ENCODE measurements around the gene SLC13A4.

Gene SLC13A4

DNA sequence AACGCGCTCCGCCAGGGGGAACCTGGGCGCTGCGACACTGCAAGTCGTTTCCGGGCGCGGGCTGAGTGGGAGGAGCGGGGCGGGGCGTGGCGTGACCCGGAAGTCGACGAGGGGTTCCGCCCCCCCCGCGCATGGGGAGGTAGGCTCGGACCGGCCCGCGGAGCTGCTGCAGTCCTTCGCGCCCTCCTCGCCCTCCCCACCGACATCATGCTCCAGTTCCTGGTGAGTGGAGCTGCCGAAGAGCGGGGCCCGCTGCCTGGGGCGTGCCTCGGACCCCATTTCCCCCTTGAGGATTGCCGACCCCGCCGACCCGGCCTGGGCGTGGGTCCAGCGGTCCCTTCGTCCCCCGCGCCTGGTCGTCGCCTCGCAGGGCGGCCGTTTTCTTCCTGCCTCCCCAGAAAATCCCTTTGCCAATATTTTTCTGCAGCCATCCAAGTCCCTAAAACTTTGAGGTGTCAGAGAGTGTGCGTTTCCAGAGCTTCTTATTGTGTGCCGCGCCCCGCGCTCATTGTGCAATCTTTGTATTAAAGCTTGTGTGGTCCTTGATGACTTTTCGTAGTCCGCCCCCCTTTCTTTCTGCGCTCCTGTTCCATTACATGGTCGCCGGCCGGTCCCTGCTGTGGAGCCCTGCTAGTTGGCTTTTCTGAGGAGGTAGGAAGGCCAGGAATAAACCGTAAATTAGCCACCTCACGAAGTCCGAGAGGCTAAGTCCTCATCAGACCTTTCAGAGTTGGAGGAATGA is 65.4 kb downstream of the SLC13A4 start, which contains the start of gene STMP1:
Gene STMP1, plus strand, starts transcription at position 142 of the 742 bp plus-strand sequence.
- POLR2A ChIA-PET: interaction anchor here (0.7 to 1.1 kb wide), 2 partner anchors 15 to 30 kb away, joined by 3 to 5 read pairs; no protein-coding TSS in a partner anchor

DNA sequence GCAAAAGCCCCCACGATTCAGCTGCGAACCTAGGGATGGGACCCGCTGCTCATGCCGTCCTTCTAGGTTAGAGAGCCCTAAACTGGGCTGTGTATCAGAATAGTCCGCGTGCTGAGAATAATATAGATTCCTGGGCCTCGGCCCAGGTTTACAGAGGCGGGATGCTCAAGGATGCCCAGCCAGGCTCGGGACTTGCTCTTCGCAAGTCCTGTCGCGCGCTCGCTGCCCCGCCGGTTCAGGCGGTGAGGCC is 65.9 kb downstream of the SLC13A4 start:
- ChIA-PET CTCF (interaction anchor here (0.6 to 14.4 kb wide), 17 partner anchors 8 to 388 kb away, joined by 3 to 109 read pairs (median 3); no protein-coding TSS in a partner anchor), POLR2A (interaction anchor here (0.7 to 1.1 kb wide), 2 partner anchors 15 to 29 kb away, joined by 3 to 5 read pairs; no protein-coding TSS in a partner anchor)
- no peak for DNase-seq (ENCODE audit: extremely low spot score)
- TF ChIP-seq, protein P1, sequence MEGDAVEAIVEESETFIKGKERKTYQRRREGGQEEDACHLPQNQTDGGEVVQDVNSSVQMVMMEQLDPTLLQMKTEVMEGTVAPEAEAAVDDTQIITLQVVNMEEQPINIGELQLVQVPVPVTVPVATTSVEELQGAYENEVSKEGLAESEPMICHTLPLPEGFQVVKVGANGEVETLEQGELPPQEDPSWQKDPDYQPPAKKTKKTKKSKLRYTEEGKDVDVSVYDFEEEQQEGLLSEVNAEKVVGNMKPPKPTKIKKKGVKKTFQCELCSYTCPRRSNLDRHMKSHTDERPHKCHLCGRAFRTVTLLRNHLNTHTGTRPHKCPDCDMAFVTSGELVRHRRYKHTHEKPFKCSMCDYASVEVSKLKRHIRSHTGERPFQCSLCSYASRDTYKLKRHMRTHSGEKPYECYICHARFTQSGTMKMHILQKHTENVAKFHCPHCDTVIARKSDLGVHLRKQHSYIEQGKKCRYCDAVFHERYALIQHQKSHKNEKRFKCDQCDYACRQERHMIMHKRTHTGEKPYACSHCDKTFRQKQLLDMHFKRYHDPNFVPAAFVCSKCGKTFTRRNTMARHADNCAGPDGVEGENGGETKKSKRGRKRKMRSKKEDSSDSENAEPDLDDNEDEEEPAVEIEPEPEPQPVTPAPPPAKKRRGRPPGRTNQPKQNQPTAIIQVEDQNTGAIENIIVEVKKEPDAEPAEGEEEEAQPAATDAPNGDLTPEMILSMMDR (IDR thresholded peaks at IDR 0.05; ENCODE audit: control extremely low read depth, extremely low read depth, low read depth, missing control alignments): no peak

More for the DNA sequence above, 65.4 kb downstream of the SLC13A4 start, which contains the start of gene STMP1:
- DNase-seq (ENCODE audit: extremely low spot score): peak; percentile 97
- CTCF ChIA-PET: interaction anchor here (0.7 to 14.4 kb wide), 18 partner anchors 9 to 388 kb away, joined by 3 to 109 read pairs (median 3); no protein-coding TSS in a partner anchor
- TF ChIP-seq, protein P1 (IDR thresholded peaks at IDR 0.05; ENCODE audit: control extremely low read depth, extremely low read depth, low read depth, missing control alignments): peak; percentile 78

DNA sequence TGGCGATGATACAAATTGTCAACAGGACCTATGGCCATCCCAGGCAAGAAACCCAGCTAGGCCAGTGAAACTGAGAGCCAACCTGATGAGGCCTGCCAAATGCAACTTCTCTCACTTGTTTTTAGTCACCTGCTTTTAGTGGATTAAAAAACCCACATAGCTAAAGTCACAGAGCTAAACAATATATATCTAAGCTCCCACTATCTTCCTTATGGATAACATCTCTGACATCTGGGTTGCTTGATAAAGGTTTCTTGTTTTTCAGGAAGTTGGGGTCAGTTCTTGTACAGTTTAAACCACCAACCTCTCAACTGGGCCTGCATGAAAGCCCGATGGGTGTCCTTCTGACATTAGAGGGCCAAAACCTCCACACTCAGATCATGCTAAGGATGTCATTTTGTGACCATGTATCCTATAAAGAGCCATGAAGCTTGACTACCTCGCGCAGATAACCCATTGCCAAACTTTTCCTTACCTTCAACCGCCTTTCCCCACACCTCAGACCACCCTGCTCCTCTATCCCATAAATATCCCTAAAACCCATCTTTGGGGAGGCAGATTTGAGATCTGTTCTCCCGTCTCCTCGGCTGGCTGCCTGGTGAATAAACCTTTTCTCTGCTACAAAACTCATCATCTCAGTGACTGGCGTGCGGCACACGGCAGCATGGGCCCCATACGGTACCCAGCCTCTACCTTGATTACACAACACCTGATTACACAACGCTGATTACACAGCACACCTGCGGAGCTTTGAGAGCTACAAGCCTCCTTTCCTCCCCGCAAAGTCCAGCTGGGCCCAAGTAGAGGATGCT is 66.5 kb downstream of the SLC13A4 start:
- CTCF ChIA-PET: interaction anchor here (0.6 to 14.4 kb wide), 13 partner anchors 13 to 387 kb away, joined by 3 to 109 read pairs (median 3); no protein-coding TSS in a partner anchor
- POLR2A ChIA-PET: interaction anchor here (1.1 kb wide), 1 partner anchor 29 kb away, joined by 5 read pairs; no protein-coding TSS in a partner anchor
- DNase-seq (ENCODE audit: extremely low spot score): peak; percentile 32
- TF ChIP-seq, protein P1 (IDR thresholded peaks at IDR 0.05; ENCODE audit: control extremely low read depth, extremely low read depth, low read depth, missing control alignments): no peak

DNA sequence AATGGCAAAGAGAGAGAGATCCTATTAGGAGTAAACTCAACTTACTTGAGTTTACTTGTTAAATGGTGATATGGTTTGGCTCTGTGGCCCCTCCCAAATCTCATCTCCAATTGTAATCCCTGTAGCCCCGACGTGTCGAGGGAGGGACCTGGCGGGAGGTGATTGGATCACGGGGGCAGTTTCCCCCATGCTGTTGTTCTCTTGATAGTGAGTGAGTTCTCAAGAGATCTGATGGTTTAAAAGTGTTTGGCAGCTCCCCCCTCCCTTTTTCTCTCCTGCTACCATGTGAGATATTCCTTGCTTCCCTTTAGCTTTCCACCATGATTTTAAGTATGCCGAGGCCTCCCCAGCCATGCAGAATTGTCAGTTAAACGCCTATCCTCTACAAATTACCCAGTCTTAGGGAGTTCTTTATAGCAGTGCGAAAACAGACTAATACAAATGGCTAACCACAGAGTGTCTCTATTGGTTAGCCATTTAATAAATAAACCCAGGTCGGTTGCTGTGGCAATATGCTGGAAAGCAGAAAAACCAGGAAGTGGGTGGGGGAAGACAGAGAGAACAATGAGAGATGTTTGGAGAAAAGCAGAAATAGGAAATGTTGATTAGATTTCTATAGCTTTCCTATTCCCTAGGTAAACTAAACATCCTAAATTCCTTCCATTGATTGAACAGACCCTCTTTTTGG is 68.7 kb downstream of the SLC13A4 start:
- ChIA-PET POLR2A (no interaction called here), CTCF (interaction anchor here (0.9 to 14.4 kb wide), 3 partner anchors 11 to 52 kb away, joined by 3 to 109 read pairs (median 91); no protein-coding TSS in a partner anchor)
- DNase-seq (ENCODE audit: extremely low spot score): no peak
- TF ChIP-seq, protein P1 (IDR thresholded peaks at IDR 0.05; ENCODE audit: control extremely low read depth, extremely low read depth, low read depth, missing control alignments): no peak

DNA sequence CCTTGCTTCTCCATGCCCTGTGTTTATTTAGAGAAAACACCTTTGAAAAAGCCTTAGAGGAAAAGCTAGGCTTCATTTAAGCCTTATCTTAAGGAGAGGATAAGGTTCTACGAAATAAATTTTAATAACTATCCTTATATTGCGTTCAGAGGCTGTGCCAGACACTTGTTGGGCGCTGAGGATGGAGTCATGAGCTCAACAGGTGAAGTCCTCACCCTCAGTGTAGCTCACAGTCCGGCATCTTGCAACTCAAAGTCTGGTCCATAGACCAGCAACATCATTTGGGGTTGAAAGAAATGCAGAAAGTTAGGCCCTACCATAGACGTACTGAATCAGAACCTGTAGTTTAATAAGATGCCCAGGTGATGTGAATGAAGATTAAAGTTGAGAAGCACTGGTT is 69.4 kb downstream of the SLC13A4 start:
- POLR2A ChIA-PET: no interaction called here
- CTCF ChIA-PET: interaction anchor here (0.9 to 14.4 kb wide), 3 partner anchors 11 to 52 kb away, joined by 3 to 109 read pairs (median 91); no protein-coding TSS in a partner anchor
- TF ChIP-seq, protein P1 (IDR thresholded peaks at IDR 0.05; ENCODE audit: control extremely low read depth, extremely low read depth, low read depth, missing control alignments): no peak
- no peak for DNase-seq (ENCODE audit: extremely low spot score)

Data from GM10248 (cell line).